Posterior vena cava (tissue), 2 donors: ENCODE measurements around the gene CNOT4. TPM values are rescaled to one million over a fixed set of nuclear protein-coding genes. Genes with fewer than 3 reads are reported as not detected.

ENCODE experiments used
- DNase-seq: peaks from one replicate; pipeline ENCODE4 v3.0.0-alpha.2; 2020; ENCODE audit warnings: low spot score
- intact Hi-C, 2 donors: fragments of 100-400 bp; cut with DNase I; formaldehyde crosslinking; loops; one replicate each; pipeline versions ENCODE4 v1.14.1 to v1.14.2; 2022 to 2023
- long read RNA-seq, 2 donors: library from polyadenylated mRNA; unstranded; transcript quantifications; one replicate each; pipeline ENCODE4 v2.0.0, GENCODE V29; 2020 to 2021
- total RNA-seq, 2 donors: library from RNA; stranded (reverse); fragmentation: NEBNext Ultra II Directional; extraction: Animal tissue kit (Norgen Biotek cat#: 25700); gene quantifications; one replicate each; pipeline ENCODE4 v1.2.1, GENCODE V29; 2021
- donor health status: DM: yes; HTN: yes; CAD: no.
- donor health status: DM: yes; HTN: yes; CAD: no.

CNOT4 gene, protein sequence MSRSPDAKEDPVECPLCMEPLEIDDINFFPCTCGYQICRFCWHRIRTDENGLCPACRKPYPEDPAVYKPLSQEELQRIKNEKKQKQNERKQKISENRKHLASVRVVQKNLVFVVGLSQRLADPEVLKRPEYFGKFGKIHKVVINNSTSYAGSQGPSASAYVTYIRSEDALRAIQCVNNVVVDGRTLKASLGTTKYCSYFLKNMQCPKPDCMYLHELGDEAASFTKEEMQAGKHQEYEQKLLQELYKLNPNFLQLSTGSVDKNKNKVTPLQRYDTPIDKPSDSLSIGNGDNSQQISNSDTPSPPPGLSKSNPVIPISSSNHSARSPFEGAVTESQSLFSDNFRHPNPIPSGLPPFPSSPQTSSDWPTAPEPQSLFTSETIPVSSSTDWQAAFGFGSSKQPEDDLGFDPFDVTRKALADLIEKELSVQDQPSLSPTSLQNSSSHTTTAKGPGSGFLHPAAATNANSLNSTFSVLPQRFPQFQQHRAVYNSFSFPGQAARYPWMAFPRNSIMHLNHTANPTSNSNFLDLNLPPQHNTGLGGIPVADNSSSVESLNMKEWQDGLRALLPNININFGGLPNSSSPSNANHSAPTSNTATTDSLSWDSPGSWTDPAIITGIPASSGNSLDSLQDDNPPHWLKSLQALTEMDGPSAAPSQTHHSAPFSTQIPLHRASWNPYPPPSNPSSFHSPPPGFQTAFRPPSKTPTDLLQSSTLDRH
- total RNA-seq: 10 to 100 TPM; 27.7 to 28.2 TPM
- long read RNA-seq, donor 1, full-length matches to known transcripts: 2 of 6 reads
- long read RNA-seq, donor 1, partial matches to known transcripts: 2 of 6 reads
- long read RNA-seq, donor 1, other reads (novel, unspliced or antisense): 2 of 6 reads
- long read RNA-seq, donor 2, partial matches to known transcripts: 5 of 9 reads
- long read RNA-seq, donor 2, other reads (novel, unspliced or antisense): 4 of 9 reads

DNA sequence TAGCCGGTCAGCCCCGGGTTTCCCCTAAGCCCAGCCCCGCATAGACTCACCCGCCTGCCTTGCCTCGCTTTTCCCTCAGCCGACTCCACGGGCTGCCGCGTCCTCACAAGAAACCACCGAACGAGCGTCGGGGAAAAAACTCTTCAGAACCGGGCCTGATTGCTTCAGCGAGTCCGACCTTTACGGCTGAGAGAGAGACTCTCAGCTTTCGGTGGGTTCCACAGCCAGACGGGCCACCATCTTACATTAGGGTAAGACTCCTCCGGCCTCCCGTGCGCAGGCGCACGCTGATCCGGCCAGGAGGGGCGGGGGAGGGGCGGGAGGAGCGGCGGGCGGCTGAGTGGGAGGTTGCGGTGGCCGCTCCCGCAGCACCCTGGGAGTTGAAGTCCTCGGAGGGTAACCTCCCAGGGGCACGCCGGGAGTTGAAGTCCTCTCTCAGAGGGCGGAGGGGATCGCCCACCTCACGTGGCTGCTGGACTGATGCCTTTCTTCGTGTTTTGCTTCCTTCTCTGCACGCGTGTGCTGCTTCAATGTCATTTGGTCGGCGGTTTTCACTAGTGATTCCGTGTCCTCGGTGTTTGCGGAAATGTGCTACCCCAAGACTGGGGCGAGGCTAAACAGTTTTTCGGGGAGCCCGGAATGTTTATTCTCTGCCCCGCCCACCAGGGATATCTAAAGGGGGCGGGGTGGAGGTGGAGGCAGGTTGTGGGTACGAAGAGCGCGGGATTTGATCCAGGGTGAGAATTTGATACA, at the start of gene CNOT4:
Gene CNOT4 (minus strand): TSS at position 264 of the 753 bp plus-strand sequence. CDS start 71,771 bp downstream, outside the sequence.
- intact Hi-C loops: no loop called here
- peak; percentile 99 for DNase-seq

DNA sequence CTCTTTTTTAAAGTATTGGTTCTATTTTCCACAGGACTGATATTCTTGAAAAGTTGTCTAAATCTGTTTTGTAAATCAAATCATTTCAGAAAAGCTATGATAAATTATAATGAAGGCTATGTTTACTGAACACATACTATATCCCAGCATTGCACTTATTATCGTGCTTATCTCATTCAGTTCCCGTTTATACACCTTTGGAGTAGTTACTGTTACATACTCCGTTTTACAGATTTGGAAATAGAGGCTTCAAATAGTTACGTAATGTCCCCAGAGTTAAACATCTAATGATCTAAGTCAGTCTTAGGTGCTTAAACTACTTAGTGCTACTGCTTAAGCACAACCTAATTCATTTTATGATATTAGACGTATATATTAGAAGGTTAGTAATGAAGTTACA, 49.0 kb upstream of the CNOT4 start:
- no peak for DNase-seq
- intact Hi-C loops: loop anchor here (5.0 to 10.0 kb wide), 2 partner anchors 274 to 277 kb away; no protein-coding TSS in a partner anchor

GRCh38 chr7:135558337-135558767, 48.5 kb upstream of the CNOT4 start:
- no peak for DNase-seq
- intact Hi-C loops: loop anchor here (5.0 to 10.0 kb wide), 2 partner anchors 274 to 276 kb away; no protein-coding TSS in a partner anchor

- intact Hi-C loops: loop anchor here (5.0 to 10.0 kb wide), 2 partner anchors 273 to 275 kb away; no protein-coding TSS in a partner anchor
- DNase-seq: peak; percentile 90
These were observed 47.8 kb upstream of the CNOT4 start, which contains the start of gene NUP205 for GRCh38 chr7:135557455-135558336. NUP205 (plus strand) TSS chr7:135557917; CDS start chr7:135557945, 28 bp downstream.

GRCh38 chr7:135553346-135553745, 43.4 kb upstream of the CNOT4 start:
- no peak for DNase-seq
- intact Hi-C loops: loop anchor here in 1 of 2 donors (10.0 kb wide), 1 partner anchor 269 kb away; no protein-coding TSS in a partner anchor

DNA sequence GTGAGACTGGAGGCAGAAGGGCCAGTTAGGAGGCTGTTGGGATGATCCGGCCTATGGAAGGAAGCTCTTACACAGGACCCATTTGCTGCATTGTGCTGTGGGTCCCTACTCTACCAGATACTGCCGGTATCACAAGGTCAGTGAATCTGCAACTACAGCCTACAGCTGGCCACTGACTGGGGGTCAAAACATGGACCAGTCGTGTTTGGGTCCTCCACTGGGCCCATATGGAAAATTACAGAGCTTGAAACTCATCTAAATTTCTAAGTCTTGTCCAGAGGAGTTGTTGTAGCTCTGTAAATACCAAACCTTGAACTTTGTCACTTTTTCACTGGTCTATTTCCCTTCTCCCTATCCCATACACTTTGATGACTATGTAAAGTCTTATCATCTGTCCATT, 42.2 kb upstream of the CNOT4 start:
- DNase-seq: no peak
- intact Hi-C loops: loop anchor here in 1 of 2 donors (10.0 kb wide), 1 partner anchor 267 kb away; no protein-coding TSS in a partner anchor

DNA sequence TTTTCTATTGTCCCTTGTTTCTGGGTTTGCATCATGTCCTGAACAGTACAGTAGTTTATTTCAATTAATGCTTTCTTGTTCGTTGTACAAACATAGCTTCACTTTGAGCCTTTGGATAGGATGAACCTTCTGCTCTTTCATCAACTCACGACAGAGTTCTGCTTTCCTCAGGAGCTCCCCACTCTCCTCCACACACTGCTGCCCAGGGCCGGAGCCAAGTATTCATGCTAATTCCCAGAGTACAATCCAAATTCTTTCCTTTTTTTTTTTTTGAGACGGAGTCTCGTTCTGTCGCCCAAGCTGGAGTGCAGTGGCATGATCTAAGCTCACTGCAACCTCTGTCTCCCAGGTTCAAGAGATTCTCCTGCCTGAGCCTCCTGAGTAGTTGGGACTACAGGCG, 40.3 kb upstream of the CNOT4 start:
- DNase-seq: no peak
- intact Hi-C loops: loop anchor here in 1 of 2 donors (10.0 kb wide), 1 partner anchor 265 kb away; no protein-coding TSS in a partner anchor

- no peak for DNase-seq
- intact Hi-C loops: no loop called here
These were observed 31.1 kb upstream of the CNOT4 start for GRCh38 chr7:135541029-135541428.

- no peak for DNase-seq
- intact Hi-C loops: no loop called here
These were observed 29.7 kb upstream of the CNOT4 start for GRCh38 chr7:135539629-135540028.

GRCh38 chr7:135538376-135538775, 28.5 kb upstream of the CNOT4 start:
- intact Hi-C loops: no loop called here
- DNase-seq: no peak

- intact Hi-C loops: no loop called here
- DNase-seq: no peak
These were observed 28.0 kb upstream of the CNOT4 start for GRCh38 chr7:135537905-135538304.

DNA sequence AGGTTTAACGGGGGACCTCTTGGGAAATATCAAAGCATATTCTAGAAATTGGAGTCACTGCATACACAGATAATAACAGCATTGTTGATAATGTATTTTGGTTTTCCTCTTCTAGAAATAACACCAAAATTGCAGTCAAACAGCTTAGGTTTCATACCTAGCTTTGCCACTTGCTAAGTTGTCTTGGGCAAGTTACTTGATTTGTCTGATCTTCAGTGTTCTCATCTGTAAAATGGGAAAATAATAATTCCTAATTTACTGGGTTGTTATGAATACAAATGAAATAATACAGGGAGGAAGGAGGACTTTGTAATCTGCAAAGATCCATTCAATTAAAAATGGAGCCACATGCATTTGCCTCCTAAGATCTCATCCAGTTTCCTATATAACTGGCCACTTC, 27.6 kb upstream of the CNOT4 start:
- DNase-seq: no peak
- intact Hi-C loops: no loop called here

- intact Hi-C loops: no loop called here
- DNase-seq: no peak
These were observed 26.2 kb upstream of the CNOT4 start for GRCh38 chr7:135536150-135536549.

- intact Hi-C loops: no loop called here
- DNase-seq: no peak
These were observed 17.1 kb upstream of the CNOT4 start for GRCh38 chr7:135527025-135527424.

- DNase-seq: no peak
- intact Hi-C loops: no loop called here
These were observed 15.5 kb upstream of the CNOT4 start for GRCh38 chr7:135525426-135525825.

DNA sequence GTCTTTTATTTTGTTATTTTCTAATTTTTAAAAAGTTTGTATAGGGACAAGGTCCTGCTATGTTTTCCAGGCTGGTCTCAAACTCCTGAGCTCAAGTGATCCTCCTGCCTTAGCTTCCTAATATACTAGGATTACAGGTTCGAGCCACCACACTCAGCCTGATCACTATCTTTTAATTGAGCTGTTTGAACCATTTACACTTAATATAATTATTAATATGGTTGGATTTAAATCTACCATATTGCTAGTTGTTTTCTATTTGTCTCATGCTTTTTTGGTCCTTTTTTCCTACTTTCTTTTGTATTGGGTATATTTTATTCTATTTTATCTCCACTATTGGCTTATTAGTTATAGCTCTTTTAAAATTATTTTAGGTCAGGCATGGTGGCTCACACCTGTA, 13.2 kb upstream of the CNOT4 start:
- DNase-seq: no peak
- intact Hi-C loops: no loop called here

DNA sequence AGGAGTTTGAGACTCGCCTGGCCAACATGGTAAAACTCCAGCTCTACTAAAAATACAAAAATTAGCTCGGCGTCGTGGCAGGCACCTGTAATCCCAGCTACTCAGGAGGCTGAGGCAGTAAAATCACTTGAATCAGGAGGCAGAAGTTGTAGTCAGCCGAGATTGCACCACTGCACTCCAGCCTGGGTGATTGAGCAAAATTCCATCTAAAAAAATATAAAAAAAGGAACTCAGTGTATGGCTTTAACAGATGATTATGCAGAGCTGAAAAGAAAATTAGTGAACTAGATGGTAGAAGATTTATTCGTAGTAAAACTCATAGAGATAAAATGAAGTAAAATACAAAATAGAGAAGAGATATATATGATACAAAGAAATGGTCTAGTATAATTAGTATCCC, 12.6 kb upstream of the CNOT4 start:
- intact Hi-C loops: no loop called here

GRCh38 chr7:135519871-135520270, 10.0 kb upstream of the CNOT4 start:
- no peak for DNase-seq
- intact Hi-C loops: no loop called here

More for the DNA sequence above, 12.6 kb upstream of the CNOT4 start:
- DNase-seq: no peak
